ENCODE measurements around the gene ADAMTS15.

GRCh38 chr11:130472434-130472961, 24.1 kb downstream of the ADAMTS15 start:
- TF ChIP-seq POLR2A (IDR thresholded peaks at IDR 0.05) (no peak), CTCF (IDR thresholded peaks at IDR 0.05) (no peak)
